GM12891 (cell line): Measurements from ENCODE around the gene IP6K3.

Experiments used
- POLR2A ChIP-seq: IDR thresholded peaks from 2 replicates; pipeline ENCODE4 v1.6.1; 2011; ENCODE audit warnings: low read depth, low read length, control low read depth
- POLR2AphosphoS5 ChIP-seq: IDR thresholded peaks from 2 replicates; pipeline ENCODE4 v1.6.1; 2011; ENCODE audit warnings: low read depth, low read length, control low read depth
- TAF1 ChIP-seq: IDR thresholded peaks from 2 replicates; pipeline ENCODE4 v1.6.1; 2011; ENCODE audit warnings: low read depth, low read length, control low read depth

- no peak for TF ChIP-seq POLR2AphosphoS5
- no peak for TF ChIP-seq POLR2A
- TF ChIP-seq TAF1 = no peak
These were observed 4.6 kb downstream of the IP6K3 start for GRCh38 chr6:33742092-33742491.
